GM21528 (cell line): ENCODE measurements around the gene SDF4.
"Not testable (repeated sequence)": the region's sequence is repeated elsewhere in the genome, so short reads cannot be mapped to it uniquely, and the experiment has no call there.

Experiments
- ATAC-seq: cut with Tn5 transposase; IDR thresholded peaks from one replicate; pipeline ENCODE4 v1.9.1; 2021; ENCODE audit warnings: mild to moderate bottlenecking, moderate library complexity; ENCODE audit not compliant: unreplicated experiment, low FRiP score

Gene SDF4

DNA sequence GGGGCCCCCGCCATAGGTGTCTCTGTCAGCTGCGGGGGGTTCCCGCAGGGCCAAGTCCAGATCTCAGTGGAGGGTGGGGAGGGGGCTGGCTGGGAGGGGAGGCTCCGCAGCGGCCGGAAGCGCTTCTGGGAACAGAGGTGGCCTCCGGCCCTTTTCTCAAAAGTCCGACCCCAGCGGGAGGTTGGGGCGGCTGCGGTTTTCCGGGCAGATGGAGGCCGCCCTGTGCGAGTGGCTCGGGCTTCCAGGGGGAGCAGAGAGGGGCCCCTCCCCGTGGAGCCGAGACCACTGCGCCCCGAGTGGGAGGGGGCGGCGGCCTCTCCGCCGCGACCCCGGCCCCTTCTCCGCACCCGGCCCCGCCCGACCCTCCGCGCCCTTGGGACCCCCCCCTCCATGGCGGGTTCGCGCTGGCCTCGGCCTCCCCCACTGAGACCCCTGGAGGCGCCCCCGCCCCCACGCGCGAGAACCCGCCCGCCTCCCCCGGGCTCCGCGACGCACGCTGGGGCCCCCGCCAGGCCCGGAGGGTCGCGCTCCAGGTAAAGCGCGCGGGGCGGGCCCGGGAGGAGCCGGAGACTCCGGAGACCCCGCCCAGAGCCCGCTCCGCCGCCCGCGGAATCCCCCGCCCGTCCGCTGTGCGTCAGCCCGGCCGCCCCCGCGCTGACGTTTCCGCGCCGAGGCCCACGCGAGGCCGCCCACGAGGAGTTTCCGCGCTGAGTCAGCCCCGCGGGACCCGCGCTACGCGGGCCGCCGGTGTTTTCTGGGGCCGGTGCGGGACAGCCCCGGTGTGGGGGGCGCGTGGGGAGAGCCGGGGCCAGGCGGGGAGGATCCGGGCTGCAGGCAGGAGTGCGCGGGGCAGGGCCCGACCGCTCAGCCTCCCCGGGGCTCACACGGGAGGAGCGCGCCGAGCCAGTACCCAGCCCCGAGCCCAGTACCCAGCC is 30.7 kb downstream of the SDF4 start:
- no peak for ATAC-seq

DNA sequence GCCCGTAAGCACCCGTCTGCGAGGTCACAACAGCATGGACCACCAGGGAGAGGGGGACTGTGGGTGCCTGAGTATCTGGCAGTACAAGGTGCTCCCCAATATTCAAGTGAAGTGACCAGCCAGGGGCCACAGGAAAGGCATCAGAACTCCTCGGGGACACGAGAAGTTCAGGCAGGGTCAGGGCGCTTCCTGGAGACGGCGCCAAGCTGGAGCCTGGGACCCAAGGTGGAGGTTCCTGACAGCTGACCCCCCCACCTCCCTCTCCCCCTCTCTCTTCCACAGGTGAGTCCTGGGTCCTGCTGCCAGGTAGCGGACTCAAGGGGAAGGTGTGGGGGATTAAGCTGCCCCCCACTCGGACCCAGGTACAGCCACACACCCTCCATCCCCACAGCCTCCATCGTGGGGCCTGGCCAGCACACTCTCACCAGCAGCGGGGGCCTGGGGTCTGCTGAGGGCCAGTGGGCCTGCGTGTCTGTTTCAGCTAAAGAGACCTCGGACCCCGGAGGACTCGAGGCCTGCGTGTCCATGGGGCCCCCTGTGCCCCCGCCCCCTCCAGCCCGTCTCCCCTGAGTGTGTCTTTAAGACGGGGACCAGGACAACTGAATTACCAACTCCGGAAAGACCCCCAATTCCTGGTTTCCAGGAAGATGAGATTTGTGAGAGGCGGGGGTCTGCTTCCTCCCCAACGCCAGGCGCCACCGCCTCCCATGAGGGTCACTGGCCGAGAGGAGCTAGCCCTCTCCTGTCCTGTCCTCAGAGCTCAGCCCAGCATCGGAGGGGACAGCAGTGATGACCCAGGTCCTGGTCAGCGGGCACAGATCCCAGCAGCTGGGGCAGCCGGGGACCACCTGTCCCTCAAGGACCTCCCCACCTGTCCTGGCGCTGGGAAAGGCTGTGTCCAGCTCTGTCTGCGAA is 31.6 kb downstream of the SDF4 start:
- no peak for ATAC-seq

GRCh38 chr1:1199141-1199960 is 32.5 kb downstream of the SDF4 start:
- no peak for ATAC-seq

DNA sequence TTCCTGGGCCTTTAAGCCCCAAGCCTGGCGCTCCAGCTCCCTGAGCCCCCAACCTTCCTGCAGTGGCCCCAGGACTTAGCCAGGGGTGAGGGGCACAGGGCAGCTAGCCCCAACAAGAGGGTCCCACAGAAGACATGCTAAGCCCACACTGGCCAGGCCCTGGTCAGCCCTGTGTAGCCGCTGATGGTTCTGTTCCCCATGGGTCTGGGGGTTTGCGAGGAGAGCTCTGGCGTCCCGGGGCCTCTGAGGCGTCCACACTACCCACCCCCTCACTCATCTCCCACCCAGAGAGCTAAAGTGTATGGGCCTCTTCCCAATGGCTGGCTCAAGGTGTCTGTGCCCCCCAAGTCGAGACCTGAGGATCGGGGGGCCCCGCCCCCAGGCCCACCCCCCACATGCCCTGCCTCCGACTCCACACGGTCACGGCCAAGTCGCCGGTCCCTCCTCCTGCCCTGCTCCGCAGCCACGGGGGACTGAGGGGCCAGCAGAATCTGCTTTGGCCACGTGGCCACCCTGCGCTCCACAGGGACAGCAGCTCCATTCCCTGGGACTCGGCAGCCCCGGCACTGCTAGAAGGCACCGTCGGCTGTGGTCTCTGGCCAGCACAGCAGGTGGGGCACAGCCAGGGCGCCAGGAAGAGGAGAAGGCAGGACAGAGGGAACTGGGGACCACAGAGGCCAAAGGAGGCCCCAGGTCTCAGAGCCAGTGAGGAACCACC is 33.2 kb downstream of the SDF4 start:
- no peak for ATAC-seq

GRCh38 chr1:1197551-1198422 is 34.0 kb downstream of the SDF4 start:
- no peak for ATAC-seq

- ATAC-seq = no peak
Observed at GRCh38 chr1:1197188-1197500, 34.7 kb downstream of the SDF4 start.

- ATAC-seq = no peak
Observed at GRCh38 chr1:1196431-1197187, 35.2 kb downstream of the SDF4 start.

DNA sequence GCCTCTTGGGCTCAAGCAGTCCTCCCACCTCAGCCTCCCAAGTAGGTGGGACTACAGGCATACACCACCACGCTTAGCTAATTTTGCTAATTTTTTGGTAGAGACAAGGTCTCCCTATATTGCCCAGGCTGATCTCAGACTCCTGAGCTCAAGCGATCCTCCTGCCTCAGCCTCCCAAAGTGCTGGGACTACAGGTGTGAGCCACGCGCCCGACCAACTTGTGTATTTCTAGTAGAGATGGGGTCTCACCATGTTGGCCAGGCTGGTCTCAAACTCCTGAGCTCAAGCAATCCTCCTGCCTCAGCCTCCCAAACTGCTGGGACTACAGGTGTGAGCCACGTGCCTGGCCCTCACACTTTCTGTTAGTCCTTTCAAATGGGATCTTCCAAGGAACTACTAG is 36.1 kb downstream of the SDF4 start:
- ATAC-seq = not testable (repeated sequence)

- ATAC-seq = no peak
Observed at GRCh38 chr1:1194723-1195122, 37.1 kb downstream of the SDF4 start.

- no peak for ATAC-seq
Observed at GRCh38 chr1:1191734-1192133, 40.1 kb downstream of the SDF4 start.

DNA sequence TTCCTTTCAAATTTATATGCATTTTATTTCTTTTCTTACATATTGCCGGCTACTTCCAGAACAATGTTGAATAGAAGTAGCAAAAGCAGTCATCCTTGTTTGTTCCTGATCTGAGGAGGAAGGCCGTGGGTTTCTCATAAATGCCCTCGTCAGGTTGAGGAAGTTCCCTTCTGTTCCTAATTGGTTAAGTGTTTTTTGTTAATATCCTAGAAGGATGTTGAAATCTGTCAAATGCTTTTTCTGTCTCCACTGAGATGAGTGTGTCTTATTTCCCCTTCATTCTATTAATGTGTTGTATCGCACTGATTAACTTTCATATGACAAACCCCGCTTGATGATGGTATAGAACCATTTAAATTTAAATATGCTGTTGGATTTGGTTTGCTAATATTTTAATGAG is 42.7 kb downstream of the SDF4 start:
- ATAC-seq = no peak

GRCh38 chr1:1187938-1188337 is 43.9 kb downstream of the SDF4 start:
- ATAC-seq = no peak

- ATAC-seq = no peak
Observed at GRCh38 chr1:1185101-1185765, 46.6 kb downstream of the SDF4 start.

GRCh38 chr1:1183833-1184775 is 47.7 kb downstream of the SDF4 start:
- no peak for ATAC-seq

DNA sequence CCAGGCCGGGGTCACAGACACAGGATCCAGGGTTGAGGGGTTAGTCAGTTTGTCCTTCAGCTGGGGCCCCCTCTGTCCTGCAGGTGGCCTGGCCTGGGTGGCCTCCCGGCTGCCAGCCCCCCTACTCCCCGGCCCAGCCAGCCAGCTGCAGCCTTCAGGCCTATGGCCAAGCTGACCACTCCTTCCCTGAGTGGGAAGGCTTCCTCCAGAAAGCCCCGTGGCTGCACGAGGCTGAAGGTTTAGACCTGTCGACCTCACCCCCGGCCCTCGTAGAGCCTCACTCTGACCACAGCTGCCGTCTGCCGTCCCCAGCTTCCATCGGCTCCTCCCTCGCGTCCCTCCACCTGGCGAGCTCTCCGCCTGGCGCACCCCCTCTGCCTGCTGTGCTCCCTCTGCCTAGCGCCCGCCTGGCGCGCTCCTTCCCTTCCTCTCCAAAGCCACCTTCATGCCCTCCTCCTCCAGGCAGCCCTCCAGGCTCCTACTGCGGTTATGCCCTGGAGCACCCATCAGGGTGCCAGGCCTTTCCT is 48.5 kb downstream of the SDF4 start:
- ATAC-seq = no peak

DNA sequence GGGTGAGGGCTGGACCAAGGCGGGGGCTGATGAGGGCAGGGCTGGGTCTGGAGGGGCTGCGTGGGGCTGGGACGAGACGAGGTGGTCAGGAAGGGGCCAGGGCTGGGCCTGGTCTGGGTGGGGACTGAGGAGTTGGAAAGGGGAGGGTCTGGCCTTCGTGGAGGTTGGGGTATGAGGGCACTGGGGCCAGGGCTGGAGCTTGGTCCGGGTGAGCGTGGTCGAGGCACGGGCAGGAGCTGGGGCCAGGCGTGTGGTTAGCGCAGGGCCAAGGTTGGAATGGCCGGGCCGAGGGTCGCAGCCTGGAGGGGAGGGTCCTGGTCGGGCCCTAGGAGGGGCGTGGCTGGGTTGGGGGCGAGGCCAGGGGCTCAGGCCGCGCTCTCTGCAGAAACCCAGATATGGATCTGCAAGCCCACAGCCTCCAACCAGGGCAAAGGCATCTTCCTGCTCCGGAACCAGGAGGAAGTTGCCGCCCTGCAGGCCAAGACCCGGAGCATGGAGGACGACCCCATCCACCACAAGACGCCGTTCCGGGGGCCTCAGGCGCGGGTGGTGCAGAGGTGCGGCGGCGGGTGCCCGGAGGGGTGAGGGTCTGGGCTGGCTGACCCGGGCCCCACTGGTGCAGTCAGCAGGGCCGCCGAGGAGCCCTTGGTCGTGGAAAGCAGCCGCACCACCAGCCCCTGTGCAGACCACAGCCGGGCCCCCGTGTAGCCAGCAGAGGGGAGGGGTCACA is 49.1 kb downstream of the SDF4 start:
- ATAC-seq = no peak
